Eye (tissue), 1 donor: Measurements from ENCODE around the gene TTC6.
A peak's percentile ranks its signal among the peaks of the same experiment; 100 is the strongest.
"Not testable (repeated sequence)": the region's sequence is repeated elsewhere in the genome, so short reads cannot be mapped to it uniquely, and the experiment has no call there.

Experiments
- DNase-seq: peaks from one replicate; pipeline ENCODE4 v3.0.0-alpha.2; 2015

The TTC6 gene

DNA sequence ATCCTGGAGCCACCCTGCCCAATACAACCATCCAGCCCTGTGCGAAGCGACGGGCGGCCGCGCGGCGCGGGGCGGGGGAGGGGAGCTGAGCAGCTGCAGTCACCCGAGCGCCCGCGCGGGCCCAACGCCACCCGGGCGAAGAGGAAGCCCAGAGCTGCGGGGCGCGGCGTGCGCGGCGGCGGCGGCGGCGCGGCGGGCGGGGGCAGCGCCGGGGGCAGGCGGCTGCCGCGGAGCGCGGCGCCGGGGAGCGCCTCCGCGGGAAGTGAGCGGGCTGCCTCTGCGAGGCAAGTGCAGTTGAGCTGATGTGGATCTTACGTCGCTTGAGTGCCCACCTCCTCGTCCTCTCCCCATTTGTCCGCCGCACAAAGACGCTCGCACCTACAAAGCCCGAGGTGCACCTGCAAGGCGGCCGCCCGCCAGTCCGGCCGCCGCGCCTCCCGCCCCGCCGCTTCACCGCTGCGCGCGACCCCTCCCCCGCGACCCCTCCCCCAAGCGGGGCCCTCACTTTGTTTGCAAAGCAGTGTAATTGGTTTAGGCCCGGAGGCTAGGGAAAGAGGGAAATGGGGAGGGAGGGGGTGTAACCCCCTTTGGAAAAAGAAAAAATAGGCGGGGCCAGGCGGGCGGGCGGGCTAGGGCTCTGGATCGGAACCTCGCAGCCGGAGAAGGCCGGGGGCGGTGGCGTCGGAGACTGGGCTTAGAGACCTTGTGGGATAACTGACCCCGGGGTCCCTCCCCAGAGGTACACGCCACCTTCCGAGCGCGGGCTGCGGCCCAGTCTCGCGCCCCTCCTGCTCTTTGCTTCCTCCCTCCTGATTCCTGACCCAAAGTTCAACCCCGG is at the start of gene TTC6, which contains the start of gene FOXA1:
TTC6 (plus strand) TSS at position 659 of the 838 bp plus-strand sequence. CDS start 26,436 bp downstream, outside the sequence.
FOXA1 (minus strand) TSS at position 279 of the 838 bp plus-strand sequence; CDS start at position 2, 277 bp downstream.
- peak; percentile 67 for DNase-seq

GRCh38 chr14:37546621-37547447 is 48.6 kb upstream of the TTC6 start:
- peak; percentile 18 for DNase-seq

DNA sequence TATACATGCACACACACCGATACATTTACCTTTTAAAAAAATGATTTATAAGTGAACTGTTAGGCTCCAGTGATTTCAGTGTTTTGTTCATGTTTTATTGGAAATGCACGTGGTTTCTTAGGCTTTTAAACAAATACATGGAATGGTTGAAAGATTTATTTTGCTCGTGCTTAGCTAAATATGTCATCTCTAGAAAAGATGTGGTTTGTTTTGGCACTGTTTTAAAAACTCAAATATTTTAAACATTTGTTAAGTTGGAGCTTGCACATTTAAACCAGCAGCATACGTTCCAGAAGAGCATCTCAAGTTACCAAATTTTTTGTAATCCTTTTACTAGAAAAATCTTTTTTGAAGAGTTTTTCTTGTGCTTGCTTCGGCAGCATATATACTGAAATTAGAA is 44.9 kb upstream of the TTC6 start:
- no peak for DNase-seq

- DNase-seq: no peak
Observed at GRCh38 chr14:37551119-37551518, 44.3 kb upstream of the TTC6 start.

GRCh38 chr14:37553935-37554550 is 41.4 kb upstream of the TTC6 start:
- DNase-seq: no peak

DNA sequence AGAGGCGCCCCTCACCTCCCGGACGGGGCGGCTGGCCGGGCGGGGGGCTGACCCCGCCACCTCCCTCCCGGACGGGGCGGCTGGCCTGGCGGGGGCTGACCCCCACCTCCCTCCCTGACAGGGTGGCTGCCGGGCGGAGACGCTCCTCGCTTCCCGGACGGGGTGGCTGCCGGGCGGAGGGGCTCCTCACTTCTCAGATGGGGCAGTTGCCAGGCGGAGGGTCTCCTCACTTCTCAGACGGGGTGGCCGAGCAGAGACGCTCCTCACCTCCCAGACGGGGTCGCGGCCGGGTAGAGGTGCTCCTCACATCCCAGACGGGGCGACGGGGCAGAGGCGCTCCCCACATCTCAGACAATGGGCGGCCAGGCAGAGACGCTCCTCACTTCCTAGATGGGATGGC is 39.8 kb upstream of the TTC6 start:
- not testable (repeated sequence) for DNase-seq

GRCh38 chr14:37558740-37559139 is 36.7 kb upstream of the TTC6 start:
- DNase-seq: no peak

DNA sequence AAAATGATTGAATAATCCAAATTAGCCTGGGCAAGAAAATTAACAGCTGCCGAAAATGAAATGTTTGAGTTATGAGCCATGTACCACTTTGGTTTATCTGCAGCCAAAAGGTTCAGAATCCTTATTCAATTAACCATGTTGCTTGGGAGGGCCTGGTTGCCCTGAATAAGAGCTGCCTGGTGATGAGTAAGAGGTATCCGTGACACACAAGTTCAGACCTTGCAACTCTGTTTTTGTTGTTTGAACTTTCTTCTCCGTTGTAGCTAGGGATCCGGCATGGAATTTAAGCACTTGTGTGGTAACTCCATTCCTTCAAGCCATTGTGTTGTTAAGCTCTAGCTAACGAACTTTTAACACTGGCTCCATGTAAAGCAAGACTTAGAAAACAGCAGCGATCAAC is 36.0 kb upstream of the TTC6 start:
- DNase-seq: no peak

DNA sequence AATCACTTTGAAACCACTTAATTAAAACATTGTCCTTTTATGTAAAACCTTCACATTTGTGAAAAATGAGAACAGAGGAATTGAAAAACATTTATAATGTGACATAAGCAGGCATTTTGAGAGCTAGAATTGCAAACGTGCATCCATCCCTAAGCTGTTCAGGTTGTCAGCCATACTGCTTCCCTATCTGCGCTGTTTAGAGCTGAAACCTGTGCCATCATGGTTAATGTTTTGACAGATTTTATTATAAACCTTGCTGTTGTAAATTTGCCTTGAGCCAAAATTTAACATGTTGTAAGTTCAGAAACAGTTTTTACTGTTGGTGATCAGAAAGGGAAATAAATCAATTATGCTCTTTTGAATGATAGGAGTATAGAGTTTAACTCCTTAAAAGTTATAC is 32.2 kb upstream of the TTC6 start:
- no peak for DNase-seq

GRCh38 chr14:37565550-37565949 is 29.9 kb upstream of the TTC6 start:
- DNase-seq: no peak

DNA sequence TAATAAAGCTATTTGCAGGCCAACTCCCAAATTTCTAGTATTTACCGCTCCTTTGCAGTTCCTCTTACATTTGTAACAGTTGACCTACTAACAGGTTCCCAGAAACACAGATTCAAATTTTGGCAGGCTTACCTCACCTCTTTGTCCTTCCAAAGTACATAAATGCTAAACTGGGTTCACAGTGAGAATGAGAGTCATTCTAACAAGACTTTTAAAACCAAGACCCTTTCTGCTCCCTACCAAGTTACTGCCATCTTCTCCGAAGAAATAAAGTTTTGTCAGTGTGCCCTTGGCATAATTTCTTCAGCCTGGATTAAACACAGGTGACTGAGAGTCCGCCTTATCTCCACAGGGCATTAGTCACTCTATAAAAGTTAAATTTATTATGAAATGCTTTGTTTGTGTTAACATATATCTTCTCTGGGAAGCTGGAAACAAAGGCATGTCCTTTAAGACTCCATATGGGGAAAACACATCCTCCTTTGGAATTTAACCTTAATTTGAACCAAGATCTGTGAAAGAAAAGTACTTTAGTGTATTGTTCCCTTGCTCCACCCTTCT is 28.5 kb upstream of the TTC6 start:
- DNase-seq: peak; percentile 9

GRCh38 chr14:37569729-37570128 is 25.7 kb upstream of the TTC6 start:
- no peak for DNase-seq

GRCh38 chr14:37571391-37571790 is 24.0 kb upstream of the TTC6 start:
- no peak for DNase-seq

DNA sequence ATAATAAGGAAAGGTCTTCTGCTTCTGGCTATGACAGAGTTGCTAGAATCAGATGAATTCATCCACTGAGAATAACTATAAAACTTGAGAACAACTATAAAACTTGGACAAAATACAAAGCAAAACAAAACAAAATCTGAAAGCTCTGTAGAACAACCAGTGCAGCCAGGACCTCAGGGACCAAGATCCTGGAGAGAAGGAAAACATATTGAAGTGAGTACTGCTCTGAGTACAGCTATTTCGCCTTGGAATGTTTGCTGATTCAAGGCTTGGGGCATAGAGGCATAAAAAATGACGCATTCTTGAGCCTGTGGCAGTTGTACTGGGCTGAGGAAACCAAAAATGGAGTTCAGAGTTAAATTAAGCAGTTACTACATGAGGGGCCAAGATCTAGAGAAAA is 22.1 kb upstream of the TTC6 start:
- DNase-seq: no peak

DNA sequence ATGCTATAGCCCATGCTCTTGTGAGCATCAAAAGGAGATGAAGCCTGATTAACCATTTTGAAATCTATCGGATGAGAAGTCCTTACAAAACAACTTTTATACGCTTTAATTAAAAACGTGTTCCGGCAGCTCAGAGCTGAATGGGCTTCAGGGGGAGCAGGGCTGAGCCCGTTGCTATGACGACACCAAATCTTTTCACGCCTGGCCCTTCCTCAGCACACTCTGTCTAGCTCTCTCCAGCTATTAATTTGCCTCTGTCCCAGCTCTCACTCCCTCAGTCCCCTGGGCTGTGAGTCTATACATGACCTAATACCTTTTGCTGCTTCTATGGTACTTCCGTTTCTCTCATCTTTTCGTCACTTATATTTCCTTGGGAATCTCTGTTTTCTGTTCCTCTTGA is 16.2 kb upstream of the TTC6 start:
- DNase-seq: peak; percentile 82

- no peak for DNase-seq
Observed at GRCh38 chr14:37580146-37580545, 15.3 kb upstream of the TTC6 start.

DNA sequence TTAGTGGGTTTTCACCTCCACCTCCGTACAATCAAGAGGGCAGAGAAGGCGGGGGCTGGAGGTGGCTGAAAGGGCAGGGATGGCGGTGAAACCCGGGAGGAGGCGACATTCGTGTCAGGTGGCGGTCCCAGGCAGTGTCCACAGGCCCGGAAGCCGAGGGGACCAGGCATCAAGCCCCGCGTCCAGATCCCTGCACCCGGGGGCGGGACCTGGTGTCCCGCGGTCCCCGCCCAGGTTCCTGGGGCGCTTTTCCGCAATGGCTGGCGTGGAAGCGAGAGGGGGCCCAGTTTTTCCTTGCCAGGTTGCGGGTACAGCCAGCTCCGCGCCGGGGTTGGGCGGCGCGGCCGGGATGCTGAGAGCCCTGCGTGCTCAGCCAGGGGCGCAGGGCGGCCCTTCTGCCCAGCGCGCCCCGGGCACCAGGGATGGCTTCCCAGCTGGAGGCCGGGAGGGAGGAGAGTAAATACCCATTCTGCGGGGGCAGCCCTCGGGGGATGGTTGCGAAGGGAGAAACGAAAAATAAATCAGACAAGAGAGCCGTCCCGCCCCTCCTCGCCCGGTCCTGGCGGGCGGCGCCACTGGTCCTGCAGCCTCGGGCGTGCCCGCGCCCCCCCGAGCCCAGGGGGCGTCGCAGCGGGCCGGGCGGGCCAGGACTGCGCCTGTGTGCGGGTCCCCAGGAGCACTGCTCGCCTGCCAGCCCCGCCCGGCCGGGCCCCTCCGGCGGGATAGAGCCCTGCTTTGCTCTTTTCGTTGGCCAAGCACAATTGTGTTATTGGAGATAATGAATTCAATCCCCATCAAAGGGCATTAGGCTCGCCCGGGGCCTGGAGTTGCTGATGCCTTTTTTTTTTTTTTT is 11.8 kb upstream of the TTC6 start:
- DNase-seq: peak; percentile 52

GRCh38 chr14:37584211-37585100 is 11.0 kb upstream of the TTC6 start:
- DNase-seq: peak; percentile 71

GRCh38 chr14:37585101-37585511 is 10.3 kb upstream of the TTC6 start:
- DNase-seq: peak; percentile 68

DNA sequence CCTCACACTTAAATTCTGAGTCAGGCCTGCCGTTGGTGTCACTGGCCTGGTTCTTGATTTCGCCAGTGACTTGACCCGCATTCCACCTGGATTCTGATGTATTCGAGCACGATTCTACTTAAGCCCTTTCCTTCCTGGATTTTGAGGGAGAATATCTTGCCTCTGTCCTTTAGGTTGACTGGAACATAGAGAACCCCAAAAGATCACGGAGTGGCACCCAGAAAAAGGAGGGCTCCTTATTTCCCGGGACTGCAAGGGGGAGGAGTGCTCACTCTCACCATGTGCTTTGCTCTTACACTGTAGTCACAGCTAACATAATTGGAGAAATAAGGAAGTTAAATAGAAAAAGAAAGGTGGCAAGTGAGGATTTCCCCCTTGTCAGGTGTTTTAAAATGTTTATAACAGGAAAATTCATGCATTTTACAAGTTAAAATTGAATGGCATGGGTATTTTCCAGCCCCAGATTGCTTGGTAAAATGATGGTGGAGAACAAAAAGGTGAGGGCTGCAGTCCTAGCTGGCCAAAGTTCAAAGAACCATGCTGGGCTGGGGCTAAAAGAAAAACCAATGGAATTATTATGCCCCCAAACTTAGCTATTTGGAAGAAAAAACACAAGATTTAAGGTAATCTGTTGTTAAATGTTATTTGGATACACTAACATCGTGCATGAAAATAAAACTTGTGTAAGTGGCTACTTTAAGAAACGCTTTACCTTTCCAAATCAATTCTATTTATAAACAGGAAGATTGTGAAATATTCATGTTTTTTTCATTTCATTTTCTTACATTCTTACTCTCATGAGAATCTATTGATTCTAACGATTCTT is 9.2 kb upstream of the TTC6 start:
- peak; percentile 60 for DNase-seq
